Measurements from ENCODE around the gene GRB2. TPM values are rescaled to one million over a fixed set of nuclear protein-coding genes. Genes with fewer than 3 reads are reported as not detected.
"Not testable (repeated sequence)": the region's sequence is repeated elsewhere in the genome, so short reads cannot be mapped to it uniquely, and the experiment has no call there.

The GRB2 gene
- polyA plus RNA-seq, 1 donor = 158 TPM

DNA sequence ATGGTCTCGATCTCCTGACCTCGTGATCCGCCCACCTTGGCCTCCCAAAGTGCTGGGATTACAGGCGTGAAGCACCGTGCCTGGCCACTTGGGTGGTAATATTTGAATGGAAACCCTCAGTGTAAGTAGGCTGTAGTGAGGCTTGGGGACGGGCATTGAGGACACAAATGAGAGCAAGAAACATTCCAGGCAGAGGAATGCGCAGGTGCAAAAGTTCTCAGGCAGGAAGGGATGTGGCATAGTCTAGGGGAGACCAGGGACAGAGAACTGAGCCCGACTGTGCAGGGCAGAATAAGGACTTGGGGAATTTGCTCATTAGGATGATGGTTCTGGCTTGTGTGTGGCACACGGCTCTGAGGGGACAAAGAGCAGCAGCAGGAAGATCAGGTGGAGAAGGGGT lies 54.8 kb downstream of the GRB2 start:
- DNase-seq (ENCODE audit: low read depth) = no peak

DNA sequence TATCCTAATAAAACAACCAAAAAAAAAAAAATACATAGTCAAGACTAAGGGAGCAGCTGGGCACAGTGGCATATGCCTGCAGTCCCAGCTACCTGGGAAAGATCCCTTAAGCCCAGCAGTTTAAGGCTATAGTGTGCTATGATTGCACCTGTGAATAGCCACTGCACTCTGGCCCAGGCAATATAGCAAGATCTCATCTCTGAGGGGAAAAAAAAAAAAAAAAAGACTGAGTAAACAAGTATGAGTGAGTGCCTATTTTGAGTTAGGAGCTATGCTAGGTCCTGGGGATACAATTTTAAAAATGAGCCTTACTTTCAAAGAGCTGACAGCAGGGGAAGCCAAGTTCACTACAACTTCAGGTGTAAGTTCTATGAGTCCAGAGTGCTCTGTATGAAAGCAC lies 55.4 kb downstream of the GRB2 start:
- DNase-seq (ENCODE audit: low read depth) = no peak

DNA sequence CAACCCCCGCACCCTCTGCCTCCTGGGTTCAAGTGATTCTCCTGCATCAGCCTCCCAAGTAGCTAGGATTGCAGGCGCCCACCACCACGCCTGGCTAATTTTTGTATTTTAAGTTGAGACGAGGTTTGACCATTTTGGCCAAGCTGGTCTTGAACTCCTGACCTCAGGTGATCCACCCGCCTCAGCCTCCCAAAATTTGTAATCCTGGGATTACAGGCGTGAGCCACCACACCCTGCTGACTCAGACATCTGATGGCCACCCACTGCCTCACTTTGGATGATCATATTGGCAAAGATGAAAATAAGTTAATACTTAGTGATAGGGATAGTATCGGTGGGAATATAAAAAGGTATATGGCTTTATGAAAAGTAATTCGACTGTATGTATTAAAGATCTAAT lies 55.9 kb downstream of the GRB2 start:
- DNase-seq (ENCODE audit: low read depth) = no peak

- DNase-seq (ENCODE audit: low read depth) = no peak
Measured at GRCh38 chr17:75348386-75349012, 57.0 kb downstream of the GRB2 start.

DNA sequence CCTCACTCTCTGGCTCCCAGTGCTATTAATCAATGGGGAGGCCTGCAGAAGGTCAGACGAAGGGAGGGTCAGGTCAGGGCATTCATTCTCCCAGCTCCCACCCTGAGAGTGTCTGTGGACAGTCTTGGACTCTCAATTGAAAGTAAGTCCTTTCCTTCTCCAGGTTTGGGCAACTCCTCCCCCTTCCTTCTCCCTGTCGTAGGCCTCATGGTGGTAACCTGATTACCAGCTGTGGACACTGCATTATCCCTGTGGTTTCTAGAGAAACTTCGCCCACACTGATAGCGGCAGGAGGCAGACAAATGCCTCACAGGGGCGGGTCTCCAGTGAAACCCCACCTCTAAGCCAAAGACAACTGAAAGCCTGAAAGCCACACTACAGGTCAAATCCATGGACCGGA lies 58.6 kb downstream of the GRB2 start:
- DNase-seq (ENCODE audit: low read depth) = no peak

DNA sequence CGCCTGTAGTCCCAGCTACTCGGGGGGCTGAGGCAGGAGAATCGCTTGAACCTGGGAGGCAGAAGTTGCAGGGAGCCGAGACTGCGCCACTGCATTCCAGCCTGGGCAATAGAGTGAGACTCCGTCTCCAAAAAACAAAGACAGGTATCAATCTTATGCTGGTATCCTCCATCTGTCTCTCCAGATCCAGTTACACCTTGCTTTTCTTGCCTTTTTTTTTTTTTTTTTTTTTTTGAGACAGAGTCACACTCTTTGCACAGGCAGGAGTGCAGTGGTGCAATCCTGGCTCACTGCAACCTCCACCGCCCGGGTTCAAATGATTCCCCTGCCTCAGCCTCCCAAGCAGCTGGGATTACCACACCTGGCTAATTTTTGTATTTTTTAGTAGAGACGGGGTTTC lies 59.1 kb downstream of the GRB2 start:
- DNase-seq (ENCODE audit: low read depth) = not testable (repeated sequence)

DNA sequence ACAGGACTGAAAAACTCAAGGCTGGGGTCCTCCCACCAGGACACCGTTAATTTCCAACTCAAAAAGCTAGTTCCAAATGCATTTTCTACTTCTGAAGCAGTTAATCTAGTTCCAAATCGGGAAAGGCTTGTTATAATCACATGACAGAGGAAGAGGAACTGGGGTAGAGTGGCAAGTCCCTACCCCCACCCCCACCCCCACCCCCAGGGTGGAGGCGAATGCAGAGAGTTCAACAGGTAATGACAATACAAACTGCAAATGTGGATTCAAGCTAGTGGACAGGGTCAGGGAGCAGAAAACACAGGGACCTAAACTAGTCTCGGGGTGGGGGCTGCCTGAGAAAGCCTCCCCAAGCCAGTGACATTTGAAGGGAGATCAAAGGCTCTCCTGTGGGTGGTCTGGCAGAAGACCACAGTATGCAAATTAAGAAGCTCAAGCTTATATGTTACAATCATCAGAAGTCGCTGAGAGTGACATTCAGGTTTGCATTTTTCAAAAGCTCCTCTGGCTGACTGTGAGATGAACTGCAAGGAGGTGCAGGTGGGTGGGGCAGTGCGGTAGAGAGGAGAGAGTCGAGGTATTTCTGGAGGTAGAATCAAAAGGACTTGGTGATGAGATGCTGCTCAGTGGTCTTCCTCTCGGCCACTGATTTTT lies 59.8 kb downstream of the GRB2 start:
- DNase-seq (ENCODE audit: low read depth) = no peak

DNA sequence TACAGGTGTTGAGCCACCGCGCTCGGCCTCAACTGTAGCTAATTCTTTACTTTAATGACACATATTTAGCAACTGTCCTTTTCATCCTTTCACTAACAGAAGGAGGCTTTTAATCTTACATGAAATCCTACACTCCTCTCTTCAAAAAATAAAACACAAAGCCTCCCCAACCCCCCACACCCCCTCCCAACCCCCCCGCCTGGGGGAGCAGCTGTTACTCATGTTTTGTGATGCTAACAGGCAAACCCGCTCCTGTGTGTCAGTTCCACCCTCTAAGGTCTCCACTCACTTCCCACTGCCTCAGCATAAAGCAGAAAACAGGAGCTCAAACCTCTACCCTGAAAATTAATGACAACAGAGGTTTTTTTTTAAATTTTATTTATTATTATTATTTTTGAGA lies 60.8 kb downstream of the GRB2 start:
- no peak for DNase-seq (ENCODE audit: low read depth)

DNA sequence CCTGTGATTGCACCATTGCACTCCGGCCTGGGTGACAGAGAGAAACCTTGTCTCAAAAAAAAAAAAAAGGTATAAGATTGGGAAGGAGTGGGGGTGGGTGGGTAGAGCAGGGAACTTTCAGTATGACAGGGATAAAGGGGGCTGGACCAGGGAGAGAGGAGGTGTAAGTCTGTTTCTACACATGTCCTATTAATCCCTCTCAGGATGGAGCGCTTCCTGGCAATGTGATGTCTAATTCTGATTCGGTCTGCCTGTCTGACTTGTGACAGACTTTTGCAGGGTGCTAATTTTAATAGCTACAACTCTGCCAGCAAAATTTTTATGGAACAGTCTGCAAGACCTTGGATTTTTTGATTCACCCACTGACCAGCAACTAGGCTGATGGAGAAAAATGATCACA lies 62.5 kb downstream of the GRB2 start:
- no peak for DNase-seq (ENCODE audit: low read depth)

- DNase-seq (ENCODE audit: low read depth) = no peak
Measured at GRCh38 chr17:75341784-75342486, 63.5 kb downstream of the GRB2 start.

DNA sequence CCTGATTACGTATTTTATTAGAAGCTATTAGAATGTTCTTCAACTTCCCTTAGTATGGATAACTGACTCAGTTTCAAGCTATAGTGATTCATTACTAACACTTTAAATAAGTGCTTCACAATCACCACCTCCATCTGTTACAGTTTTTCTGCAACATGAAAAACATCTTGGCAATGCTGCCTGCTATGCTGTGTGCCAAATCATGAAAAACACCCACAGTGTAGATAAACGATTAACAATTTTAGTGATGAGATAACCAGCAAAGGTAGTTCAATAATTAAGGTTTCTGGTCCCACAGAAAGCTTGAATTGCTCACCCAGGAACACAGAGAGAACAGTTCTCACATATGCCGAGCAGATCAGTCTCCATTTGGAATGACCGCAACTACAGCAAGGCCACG lies 64.8 kb downstream of the GRB2 start:
- DNase-seq (ENCODE audit: low read depth) = no peak

GRCh38 chr17:75339971-75340370 lies 65.5 kb downstream of the GRB2 start:
- no peak for DNase-seq (ENCODE audit: low read depth)

DNA sequence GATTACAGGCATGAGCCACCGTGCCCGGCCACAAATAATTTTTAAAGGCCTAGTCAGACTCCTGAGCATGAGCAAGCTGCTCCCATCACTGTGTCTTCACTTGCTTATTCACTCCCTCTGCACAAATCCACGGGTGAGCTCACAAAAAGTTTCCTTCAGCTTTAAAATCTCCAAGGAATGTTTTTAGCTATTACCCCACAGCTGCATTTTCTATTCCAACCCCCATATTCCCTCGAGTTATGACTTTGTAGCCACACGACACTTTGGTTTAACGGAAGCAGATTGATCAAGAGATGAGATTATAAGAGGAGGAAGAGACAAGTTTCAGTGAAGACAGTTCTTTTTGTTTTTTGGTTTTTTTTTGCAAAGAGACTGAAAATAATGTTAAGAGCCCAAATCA lies 67.1 kb downstream of the GRB2 start:
- no peak for DNase-seq (ENCODE audit: low read depth)

DNA sequence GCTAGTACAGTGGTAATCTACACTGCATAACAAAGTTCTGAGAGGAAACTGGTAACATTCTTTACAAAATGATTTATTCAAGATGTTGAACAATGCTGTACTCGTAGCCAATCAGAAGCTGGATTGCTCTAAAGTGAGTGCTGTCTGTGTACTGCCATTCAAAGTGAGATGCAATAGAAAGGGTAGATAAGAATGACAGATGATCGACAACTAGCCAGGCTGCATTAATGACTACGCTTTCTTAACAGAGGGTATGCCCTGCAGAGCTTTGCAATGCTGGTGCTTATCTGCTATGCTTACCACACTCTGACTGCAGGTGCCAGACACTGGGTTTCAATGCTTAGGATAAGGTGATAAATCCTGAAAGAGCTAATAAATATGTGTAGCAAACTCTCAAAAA lies 70.2 kb downstream of the GRB2 start:
- DNase-seq (ENCODE audit: low read depth) = no peak

- DNase-seq (ENCODE audit: low read depth) = no peak
Measured at GRCh38 chr17:75334723-75335122, 70.8 kb downstream of the GRB2 start.

GRCh38 chr17:75331671-75332070 lies 73.8 kb downstream of the GRB2 start:
- DNase-seq (ENCODE audit: low read depth) = no peak

DNA sequence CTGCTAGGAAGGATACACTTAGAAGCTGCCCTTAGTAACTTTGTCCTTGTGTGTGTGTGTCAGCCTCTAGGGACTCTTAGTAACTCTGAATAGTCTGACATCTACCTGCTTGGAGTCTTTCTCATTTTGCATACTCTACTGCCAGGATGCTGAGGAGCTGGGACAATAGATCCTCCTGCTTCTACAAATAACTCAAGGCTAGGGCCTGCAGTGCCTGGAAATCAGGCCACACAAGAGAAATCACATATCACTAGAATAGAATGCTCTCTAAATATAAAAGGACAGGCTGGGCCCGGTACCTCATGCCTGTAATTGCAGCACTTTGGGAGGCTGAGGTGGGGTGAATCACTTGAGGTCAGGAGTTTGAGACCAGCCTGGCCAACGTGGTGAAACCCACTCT lies 77.7 kb downstream of the GRB2 start:
- no peak for DNase-seq (ENCODE audit: low read depth)

- DNase-seq (ENCODE audit: low read depth) = no peak
Measured at GRCh38 chr17:75326226-75326848, 79.1 kb downstream of the GRB2 start.

DNA sequence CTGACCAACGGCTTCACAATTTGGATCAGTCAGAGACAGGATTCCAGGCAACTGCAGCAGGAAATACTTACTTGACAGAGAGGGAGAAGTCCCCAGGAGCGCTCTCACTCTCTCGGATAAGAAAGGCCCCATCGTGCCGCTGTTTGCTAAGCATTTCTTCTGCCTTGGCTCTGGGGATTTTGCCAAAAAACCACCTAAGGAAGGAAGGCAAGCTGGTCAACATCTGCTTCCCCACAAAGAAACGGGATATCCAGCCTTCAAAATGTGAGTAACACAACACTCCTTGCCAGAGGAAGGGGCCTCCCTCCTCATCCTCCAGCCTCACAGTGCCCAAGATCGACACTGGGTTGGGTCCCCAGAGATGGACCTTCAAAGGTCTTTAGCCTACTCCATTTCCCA lies 79.7 kb downstream of the GRB2 start:
- DNase-seq (ENCODE audit: low read depth) = no peak

DNA sequence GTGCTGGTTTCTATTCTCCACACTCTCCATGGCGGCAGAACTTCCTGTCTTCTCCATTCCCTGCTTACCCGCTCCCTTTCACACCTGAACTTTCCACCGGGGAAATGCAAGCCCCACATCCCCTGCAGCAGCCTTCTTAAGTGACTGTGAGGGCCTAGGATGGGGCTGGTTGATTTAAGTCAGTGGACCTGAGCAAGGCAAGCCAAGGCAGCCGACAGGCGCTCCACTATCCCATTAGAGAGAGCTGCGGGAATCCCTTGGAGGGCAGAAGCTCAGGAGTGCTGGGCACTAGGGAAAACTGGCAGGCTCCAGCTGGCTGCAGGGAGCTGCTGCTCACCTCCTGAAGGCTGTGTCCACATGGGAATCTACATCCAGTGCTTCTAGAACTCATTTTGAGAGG lies 80.1 kb downstream of the GRB2 start:
- DNase-seq (ENCODE audit: low read depth) = no peak

DNA sequence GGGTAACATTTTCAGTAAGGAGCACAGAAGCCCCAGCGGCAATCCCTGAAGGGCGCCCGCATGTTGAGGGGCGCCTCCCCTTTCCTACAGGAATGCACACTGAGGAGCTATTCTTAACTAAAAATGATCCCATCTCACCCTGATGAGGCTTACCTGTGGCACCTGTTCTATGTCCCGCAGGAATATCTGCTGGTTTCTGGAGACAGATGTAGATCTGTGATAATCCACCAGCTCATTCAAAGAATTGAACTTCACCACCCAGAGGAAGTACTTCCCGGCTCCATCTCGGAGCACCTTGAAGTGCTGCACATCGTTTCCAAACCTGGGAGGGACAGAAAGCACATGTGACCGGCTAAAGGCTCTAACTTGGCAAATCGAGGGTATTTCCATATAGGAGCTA lies 84.0 kb downstream of the GRB2 start:
- no peak for DNase-seq (ENCODE audit: low read depth)

- DNase-seq (ENCODE audit: low read depth) = no peak
Measured at GRCh38 chr17:75319904-75320691, 85.4 kb downstream of the GRB2 start.

All from forelimb muscle (tissue), 1 donor.